PC-9 (cell line): ENCODE measurements around the gene AVPR1B. TPM values are rescaled to one million over a fixed set of nuclear protein-coding genes. Genes with fewer than 3 reads are reported as not detected.
A peak's percentile ranks its signal among the peaks of the same experiment; 100 is the strongest.

Source experiments
- BruUV-seq: library from RNA; stranded (reverse); fragments of 400-500 nt; replicated peaks from 2 replicates; lab custom pipeline; 2021; lab: Mats Ljungman, UMichigan
- CTCF ChIA-PET: fragments of 300-600 bp; sonication (Branson Sonifier 250); formaldehyde crosslinking; loops from one replicate; lab custom pipeline; 2022; ENCODE audit warnings: antibody characterized with exemption; lab: Charles Lee
- POLR2A ChIA-PET: fragments of 300-600 bp; sonication (Branson Sonifier 250); formaldehyde crosslinking; loops from one replicate; lab custom pipeline; 2022; ENCODE audit warnings: antibody characterized with exemption; ENCODE audit not compliant: unreplicated experiment; lab: Charles Lee
- DNase-seq, 2 experiments: peaks; one replicate each; pipeline versions ENCODE4 v3.0.0 to v3.0.0-alpha.2; 2015 to 2022; ENCODE audit warnings: mixed read lengths in 1 of 2
- H2AFZ ChIP-seq: fragments of 200-600 bp; sonication (generic); 2 replicates; pipeline ENCODE4 v1.8.1; 2017; ENCODE audit warnings: antibody characterized with exemption
- H3F3A ChIP-seq: fragments of 200-600 bp; sonication (generic); 2 replicates; pipeline ENCODE4 v1.8.1; 2017; ENCODE audit warnings: antibody characterized with exemption, mild to moderate bottlenecking, low read depth; ENCODE audit not compliant: insufficient read depth
- H3K27ac ChIP-seq: fragments of 200-600 bp; sonication (generic); 2 replicates; pipeline ENCODE4 v1.6.1; 2016; ENCODE audit warnings: mixed run types
- H3K27me3 ChIP-seq: fragments of 200-600 bp; sonication (generic); 2 replicates; pipeline ENCODE4 v1.6.1; 2016; ENCODE audit warnings: low read depth, mixed run types; ENCODE audit not compliant: insufficient read depth
- H3K36me3 ChIP-seq: fragments of 200-600 bp; sonication (generic); 2 replicates; pipeline ENCODE4 v1.6.1; 2016; ENCODE audit warnings: low read depth, mixed run types
- H3K4me1 ChIP-seq: fragments of 200-600 bp; sonication (generic); replicated peaks from 2 replicates; pipeline ENCODE4 v1.6.1; 2016; ENCODE audit warnings: mixed run types; ENCODE audit not compliant: insufficient read depth
- H3K4me2 ChIP-seq: fragments of 200-600 bp; sonication (generic); 2 replicates; pipeline ENCODE4 v1.6.1; 2017; ENCODE audit warnings: mixed run types
- H3K4me3 ChIP-seq: fragments of 200-600 bp; sonication (generic); 2 replicates; pipeline ENCODE4 v1.6.1; 2016; ENCODE audit warnings: mixed run types
- H3K79me2 ChIP-seq: fragments of 200-600 bp; sonication (generic); 2 replicates; pipeline ENCODE4 v1.6.1; 2017; ENCODE audit warnings: low read depth, mixed run types
- H3K9me2 ChIP-seq: fragments of 200-600 bp; sonication (generic); 2 replicates; pipeline ENCODE4 v1.8.1; 2017; ENCODE audit warnings: mild to moderate bottlenecking; ENCODE audit not compliant: insufficient read depth
- H3K9me3 ChIP-seq: fragments of 200-600 bp; sonication (generic); 2 replicates; pipeline ENCODE4 v1.8.1; 2016; ENCODE audit warnings: low read depth; ENCODE audit not compliant: insufficient read depth
- H4K20me1 ChIP-seq: fragments of 200-600 bp; sonication (generic); 2 replicates; pipeline ENCODE4 v1.8.1; 2017; ENCODE audit not compliant: insufficient read depth
- CTCF ChIP-seq: fragments of 200-600 bp; sonication (generic); conservative IDR thresholded peaks from 2 replicates; pipeline ENCODE4 v1.6.1; 2017; ENCODE audit warnings: mixed run types, antibody characterized with exemption, mild to moderate bottlenecking, moderate library complexity
- EZH2 ChIP-seq: fragments of 200-600 bp; sonication (generic); IDR thresholded peaks from 2 replicates; pipeline ENCODE4 v1.8.0; 2017; ENCODE audit warnings: antibody characterized with exemption, low read depth
- intact Hi-C: fragments of 100-400 bp; cut with micrococcal nuclease; formaldehyde crosslinking; loops from one replicate; pipeline ENCODE4 v1.10.0; 2022; ENCODE audit not compliant: unreplicated experiment
- total RNA-seq: library from RNA; stranded (reverse); gene quantifications from 2 replicates; pipeline ENCODE4 v1.2.3, GENCODE V29; 2021

AVPR1B gene
- total RNA-seq, 1 experiment from 2014 or later, result not detected

GRCh38 chr1:206114692-206115640, 2.2 kb downstream of the AVPR1B start:
- Histone ChIP-seq H2AFZ (no peak overlapping the region), H3K9me3 (no peaks in the 10 kb centered on the region), H4K20me1 (no peaks in the 10 kb centered on the region), H3K4me1 (0 out of 2 replicates have a peak, but pooled peaks cover 5% of the 10 kb centered on the region), H3K79me2 (no peaks in the 10 kb centered on the region), H3K36me3 (no peaks in the 10 kb centered on the region), H3K27me3 (peaks cover 6% of the 10 kb centered on the region; the same call in 1 of the 2 replicates), H3K4me2 (no peak overlapping the region), H3K27ac (no peak overlapping the region), H3K4me3 (no peak overlapping the region), H3K9me2 (no peaks in the 10 kb centered on the region), H3F3A (no peaks in the 10 kb centered on the region)
- TF ChIP-seq EZH2, result no peak
- no peak for TF ChIP-seq CTCF
- DNase-seq, result no peak
- ChIA-PET CTCF (no interaction called here), POLR2A (no interaction called here)
- no TSS peak for BruUV-seq
- intact Hi-C loops, result no loop called here

GRCh38 chr1:206112600-206113301, 4.4 kb downstream of the AVPR1B start:
- 0 out of 2 replicates have a peak, but pooled peaks cover 5% of the 10 kb centered on the region for H3K4me1 ChIP-seq
- 0 out of 2 replicates have a peak overlapping the region, but pooled peaks have one; percentile 6 for H3K4me2 ChIP-seq
- intact Hi-C loops, result no loop called here
- TF ChIP-seq EZH2, result no peak
- TF ChIP-seq CTCF, result no peak
- no peaks in the 10 kb centered on the region for H3K9me2 ChIP-seq
- H3K4me3 ChIP-seq, result no peak overlapping the region
- POLR2A ChIA-PET, result interaction anchor here (0.6 kb wide), 2 partner anchors 58 to 643 kb away, joined by 3 to 5 read pairs; no protein-coding TSS in a partner anchor
- CTCF ChIA-PET, result no interaction called here
- H3K9me3 ChIP-seq, result no peaks in the 10 kb centered on the region
- H3K27ac ChIP-seq, result no peak overlapping the region
- H2AFZ ChIP-seq, result no peak overlapping the region
- H4K20me1 ChIP-seq, result no peaks in the 10 kb centered on the region
- no peaks in the 10 kb centered on the region for H3K79me2 ChIP-seq
- no TSS peak for BruUV-seq
- no peaks in the 10 kb centered on the region for H3F3A ChIP-seq
- H3K27me3 ChIP-seq, result peaks cover 6% of the 10 kb centered on the region; the same call in 1 of the 2 replicates
- DNase-seq, result peak in 1 of 2 experiments; percentile 55
- no peaks in the 10 kb centered on the region for H3K36me3 ChIP-seq

GRCh38 chr1:206111271-206111927, 5.8 kb downstream of the AVPR1B start:
- ChIA-PET CTCF (no interaction called here), POLR2A (interaction anchor here (0.8 kb wide), 1 partner anchor 112 kb away, joined by 3 read pairs; no protein-coding TSS in a partner anchor)
- H3K4me1 ChIP-seq, result 0 out of 2 replicates have a peak, but pooled peaks cover 5% of the 10 kb centered on the region
- no peaks in the 10 kb centered on the region for H4K20me1 ChIP-seq
- no peaks in the 10 kb centered on the region for H3K36me3 ChIP-seq
- H3K27ac ChIP-seq, result no peak overlapping the region
- H3K9me3 ChIP-seq, result no peaks in the 10 kb centered on the region
- H3K9me2 ChIP-seq, result no peaks in the 10 kb centered on the region
- no peak overlapping the region for H2AFZ ChIP-seq
- no TSS peak for BruUV-seq
- no peaks in the 10 kb centered on the region for H3K27me3 ChIP-seq
- no peak overlapping the region for H3K4me3 ChIP-seq
- no peak overlapping the region for H3K4me2 ChIP-seq
- intact Hi-C loops, result no loop called here
- DNase-seq, result peak in 1 of 2 experiments; percentile 37
- H3F3A ChIP-seq, result no peaks in the 10 kb centered on the region
- no peaks in the 10 kb centered on the region for H3K79me2 ChIP-seq
- TF ChIP-seq CTCF (no peak), EZH2 (no peak)
